UCSD-AML1 (cell line): ENCODE measurements around the gene OR10K2.

Experiments used
- DNase-seq: peaks from one replicate; lab custom pipeline; 2025; ENCODE audit not compliant: unreplicated experiment; lab: John Stamatoyannopoulos, UW

OR10K2 gene

GRCh38 chr1:158371188-158371953 is 54.7 kb downstream of the OR10K2 start:
- DNase-seq = no peak
